NT2/D1 (cell line): ENCODE data around the gene MIP.

Source experiments
- YY1 ChIP-seq: IDR thresholded peaks from 2 replicates; pipeline ENCODE4 v1.6.1; 2011; ENCODE audit not compliant: insufficient read length, insufficient read depth
- ZNF274 ChIP-seq: IDR thresholded peaks from 2 replicates; pipeline ENCODE4 v1.6.1; 2011; ENCODE audit warnings: mild to moderate bottlenecking, low read depth, low read length

DNA sequence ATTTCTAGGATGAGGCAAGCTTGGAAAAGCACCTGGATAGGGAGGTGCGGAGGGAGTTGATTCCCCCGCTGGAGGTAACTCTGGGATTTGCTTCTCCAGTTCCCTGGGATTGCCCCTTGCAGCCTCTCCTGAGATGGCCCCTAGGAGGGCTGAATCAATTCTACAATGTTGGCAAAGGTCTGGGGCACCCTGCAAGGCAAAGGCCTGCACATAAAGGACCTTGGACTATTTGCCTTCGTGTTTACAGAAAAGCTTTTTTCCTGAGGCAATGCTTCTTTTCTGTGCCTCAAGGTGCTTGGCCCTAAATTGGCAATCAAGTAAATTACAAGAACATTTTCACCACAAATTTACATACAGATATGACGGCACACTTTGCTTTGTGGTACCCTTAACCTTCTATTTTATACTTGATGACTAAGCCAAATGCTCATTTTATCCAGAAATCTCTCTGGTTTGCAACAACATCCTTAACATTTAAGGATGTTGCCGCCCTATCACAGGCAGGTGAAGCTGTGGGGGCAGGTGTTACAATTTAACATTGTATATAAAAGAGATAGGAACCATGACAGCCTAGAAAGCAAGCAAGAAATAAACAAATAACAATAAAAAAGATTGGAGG lies 45.5 kb downstream of the MIP start:
- TF ChIP-seq ZNF274 (no peak), YY1 (no peak)
